KMS-11 (cell line): ENCODE measurements around the gene CCL13.

Source experiments
- H2AFZ ChIP-seq: fragments of 200-600 bp; sonication (generic); 2 replicates; pipeline ENCODE4 v1.6.1; 2016; ENCODE audit warnings: antibody characterized with exemption, mixed run types, low read depth
- H3K27ac ChIP-seq: fragments of 200-600 bp; sonication (generic); 2 replicates; pipeline ENCODE4 v1.6.1; 2016; ENCODE audit warnings: mild to moderate bottlenecking, mixed run types
- H3K27me3 ChIP-seq: fragments of 200-600 bp; sonication (generic); 2 replicates; pipeline ENCODE4 v1.6.1; 2017; ENCODE audit warnings: mild to moderate bottlenecking, low read depth, mixed run types, moderate library complexity; ENCODE audit not compliant: insufficient read depth
- H3K36me3 ChIP-seq: fragments of 200-600 bp; sonication (generic); 2 replicates; pipeline ENCODE4 v1.6.1; 2017; ENCODE audit warnings: mild to moderate bottlenecking, mixed run types; ENCODE audit not compliant: insufficient read depth
- H3K4me1 ChIP-seq: fragments of 200-600 bp; sonication (generic); 2 replicates; pipeline ENCODE4 v1.6.1; 2016; ENCODE audit warnings: mild to moderate bottlenecking, low read depth, mixed run types; ENCODE audit not compliant: poor library complexity, severe bottlenecking
- H3K4me2 ChIP-seq: fragments of 200-600 bp; sonication (generic); 2 replicates; pipeline ENCODE4 v1.7.0; 2016; ENCODE audit warnings: mild to moderate bottlenecking, mixed run types
- H3K4me3 ChIP-seq: fragments of 200-600 bp; sonication (generic); IDR thresholded peaks from 2 replicates; pipeline ENCODE4 v1.6.1; 2017; ENCODE audit warnings: low read depth, low read length, mixed read lengths; ENCODE audit not compliant: insufficient read depth
- H3K79me2 ChIP-seq: fragments of 200-600 bp; sonication (generic); 2 replicates; pipeline ENCODE4 v1.6.1; 2016; ENCODE audit warnings: low read depth, mixed run types; ENCODE audit not compliant: insufficient read depth
- H3K9ac ChIP-seq: fragments of 200-600 bp; sonication (generic); 2 replicates; pipeline ENCODE4 v1.6.1; 2016; ENCODE audit warnings: mild to moderate bottlenecking, mixed run types
- H4K20me1 ChIP-seq: fragments of 200-600 bp; sonication (generic); 2 replicates; pipeline ENCODE4 v1.6.1; 2016; ENCODE audit warnings: mild to moderate bottlenecking, mixed run types; ENCODE audit not compliant: insufficient read depth
- CTCF ChIP-seq: fragments of 200-600 bp; sonication (generic); conservative IDR thresholded peaks from 2 replicates; pipeline ENCODE4 v1.6.1; 2017; ENCODE audit warnings: low read depth, mild to moderate bottlenecking, antibody characterized with exemption, low read length, moderate library complexity, mixed read lengths

CCL13 gene

GRCh38 chr17:34384271-34384670 lies 28.0 kb downstream of the CCL13 start:
- H3K27me3 ChIP-seq = no peaks in the 10 kb centered on the region
- no peak for TF ChIP-seq CTCF
- H3K36me3 ChIP-seq = no peaks in the 10 kb centered on the region
- H3K79me2 ChIP-seq = no peaks in the 10 kb centered on the region
- H3K4me1 ChIP-seq = peaks cover 98% of the 10 kb centered on the region
- H4K20me1 ChIP-seq = no peaks in the 10 kb centered on the region
- H3K4me2 ChIP-seq = peak overlapping the region; percentile 97
- H3K4me3 ChIP-seq = no peak overlapping the region
- no peak overlapping the region for H2AFZ ChIP-seq
- peak overlapping the region; percentile 89 for H3K27ac ChIP-seq
- H3K9ac ChIP-seq = peak overlapping the region; percentile 2; the same call in 1 of the 2 replicates

GRCh38 chr17:34384822-34385605 lies 28.7 kb downstream of the CCL13 start:
- Histone ChIP-seq H3K9ac (no peak overlapping the region; the same call in 1 of the 2 replicates), H3K4me2 (peak overlapping the region; percentile 97), H3K27ac (peak overlapping the region; percentile 89), H3K4me1 (peaks cover 98% of the 10 kb centered on the region), H3K36me3 (no peaks in the 10 kb centered on the region), H3K79me2 (no peaks in the 10 kb centered on the region), H2AFZ (no peak overlapping the region), H3K27me3 (no peaks in the 10 kb centered on the region), H3K4me3 (no peak overlapping the region), H4K20me1 (no peaks in the 10 kb centered on the region)
- no peak for TF ChIP-seq CTCF

GRCh38 chr17:34386343-34386696 lies 30.0 kb downstream of the CCL13 start:
- Histone ChIP-seq H3K4me3 (no peak overlapping the region), H3K79me2 (no peaks in the 10 kb centered on the region), H3K4me1 (peaks cover 98% of the 10 kb centered on the region), H3K36me3 (no peaks in the 10 kb centered on the region), H3K4me2 (peak overlapping the region; percentile 97), H4K20me1 (no peaks in the 10 kb centered on the region), H2AFZ (no peak overlapping the region), H3K27me3 (no peaks in the 10 kb centered on the region), H3K9ac (peak overlapping the region; percentile 56; the same call in 1 of the 2 replicates), H3K27ac (peak overlapping the region; percentile 89)
- TF ChIP-seq CTCF = no peak

- Histone ChIP-seq H3K4me1 (peaks cover 100% of the 10 kb centered on the region), H3K79me2 (no peaks in the 10 kb centered on the region), H3K9ac (peak overlapping the region; percentile 56), H3K4me3 (no peak overlapping the region), H3K4me2 (peak overlapping the region; percentile 97), H2AFZ (peak overlapping the region; percentile 8; the same call in 1 of the 2 replicates), H3K27me3 (no peaks in the 10 kb centered on the region), H3K36me3 (no peaks in the 10 kb centered on the region), H3K27ac (peak overlapping the region; percentile 89), H4K20me1 (no peaks in the 10 kb centered on the region)
- no peak for TF ChIP-seq CTCF
Measured at GRCh38 chr17:34386697-34387550, 30.6 kb downstream of the CCL13 start.
